ENCODE results near the gene SH3BP5L. TPM values are rescaled to one million over a fixed set of nuclear protein-coding genes. Genes with fewer than 3 reads are reported as not detected.

Gene SH3BP5L
- total and polyA plus RNA-seq, 2 of the 13 experiments (the other 11 are each of a cell fraction or from before 2014, with no cell fraction given) = 10.3 to 14.9 TPM

DNA sequence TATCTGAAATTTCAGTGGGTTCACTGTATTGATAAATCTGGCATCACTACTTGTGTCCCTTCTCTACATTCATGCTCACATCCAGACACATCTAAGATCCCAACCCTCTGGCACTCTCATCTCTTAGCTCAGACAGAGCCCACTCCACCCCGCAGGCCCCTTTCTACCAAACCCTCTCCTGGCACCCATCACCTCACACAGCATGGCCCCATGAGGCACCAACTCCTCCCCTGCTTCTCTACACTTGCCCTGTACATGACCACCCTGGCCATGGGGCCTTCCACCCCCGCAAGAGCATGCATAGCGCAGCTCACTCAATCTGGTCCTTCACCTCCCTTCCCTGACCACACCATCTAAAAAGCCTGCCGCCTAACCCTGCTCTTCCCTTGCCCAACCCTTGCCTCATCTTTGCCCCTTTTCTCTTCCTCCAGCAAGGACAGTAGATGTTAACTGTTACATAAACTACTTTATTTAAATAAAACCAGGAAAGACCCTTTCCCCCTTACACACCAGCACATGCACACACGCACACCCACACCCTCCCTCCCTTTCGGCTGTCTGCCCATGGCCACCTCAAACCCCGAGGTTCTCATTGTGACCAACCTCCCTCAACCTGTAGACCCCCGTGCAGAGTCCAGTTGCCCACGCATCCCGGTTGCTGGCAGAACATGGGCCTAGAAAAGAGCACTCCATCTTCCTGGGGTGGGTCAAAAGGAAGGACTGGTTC, 15.6 kb downstream of the SH3BP5L start:
- CTCF ChIA-PET (ENCODE audit: low intra/inter-chr PET ratio, low total read pairs) = no interaction called here

GRCh38 chr1:248808876-248809275, 16.8 kb downstream of the SH3BP5L start:
- Histone ChIP-seq H2AFZ (ENCODE audit: low read length) (no peak overlapping the region), H3K9ac (ENCODE audit: insufficient read depth, low read depth, low read length) (no peak overlapping the region), H3K4me2 (ENCODE audit: low read depth, low read length) (no peak overlapping the region), H3K4me3 (replicated peaks in 1 of 3; ENCODE audit: insufficient read depth in 1 of 3, low read depth in 2 of 3, low read length in 3 of 3) (no peak overlapping the region), H3K36me3 (replicated peaks in 1 of 2; ENCODE audit: control insufficient read depth in 1 of 2, insufficient read depth in 2 of 2, low read length in 2 of 2) (peaks cover 3 to 22% of the 10 kb centered on the region in 2 experiments; a peak in 3 of 5 replicates), H3K4me1 (ENCODE audit: insufficient read depth, low read length) (peaks cover 28% of the 10 kb centered on the region), H4K20me1 (ENCODE audit: insufficient read depth, low read length) (no peaks in the 10 kb centered on the region), H3K27ac (ENCODE audit: extremely low read length, insufficient read depth, low read length) (no peak overlapping the region), H3K79me2 (ENCODE audit: insufficient read depth, low read length) (no peaks in the 10 kb centered on the region), H3K27me3 (ENCODE audit: control insufficient read depth in 1 of 2, insufficient read depth in 2 of 2, low read length in 2 of 2) (no peaks in the 10 kb centered on the region; a peak in 1 of 5 replicates), H3K9me3 (ENCODE audit: low read length) (no peaks in the 10 kb centered on the region)
- DNase-seq (ENCODE audit: low spot score) = no peak
- in situ Hi-C loops (cut with HindIII; ENCODE audit: extremely low pct_ligation_motif_present, low pct_unique_long_range_greater_than_20kb) = no loop called here
- ATAC-seq = no peak
- TF ChIP-seq CC2D1A (CRISPR knock-in tag; IDR thresholded peaks at IDR 0.05) = no peak
- TF ChIP-seq ZNF678 (CRISPR knock-in tag; IDR thresholded peaks at IDR 0.05) = no peak
- TF ChIP-seq, protein P1, sequence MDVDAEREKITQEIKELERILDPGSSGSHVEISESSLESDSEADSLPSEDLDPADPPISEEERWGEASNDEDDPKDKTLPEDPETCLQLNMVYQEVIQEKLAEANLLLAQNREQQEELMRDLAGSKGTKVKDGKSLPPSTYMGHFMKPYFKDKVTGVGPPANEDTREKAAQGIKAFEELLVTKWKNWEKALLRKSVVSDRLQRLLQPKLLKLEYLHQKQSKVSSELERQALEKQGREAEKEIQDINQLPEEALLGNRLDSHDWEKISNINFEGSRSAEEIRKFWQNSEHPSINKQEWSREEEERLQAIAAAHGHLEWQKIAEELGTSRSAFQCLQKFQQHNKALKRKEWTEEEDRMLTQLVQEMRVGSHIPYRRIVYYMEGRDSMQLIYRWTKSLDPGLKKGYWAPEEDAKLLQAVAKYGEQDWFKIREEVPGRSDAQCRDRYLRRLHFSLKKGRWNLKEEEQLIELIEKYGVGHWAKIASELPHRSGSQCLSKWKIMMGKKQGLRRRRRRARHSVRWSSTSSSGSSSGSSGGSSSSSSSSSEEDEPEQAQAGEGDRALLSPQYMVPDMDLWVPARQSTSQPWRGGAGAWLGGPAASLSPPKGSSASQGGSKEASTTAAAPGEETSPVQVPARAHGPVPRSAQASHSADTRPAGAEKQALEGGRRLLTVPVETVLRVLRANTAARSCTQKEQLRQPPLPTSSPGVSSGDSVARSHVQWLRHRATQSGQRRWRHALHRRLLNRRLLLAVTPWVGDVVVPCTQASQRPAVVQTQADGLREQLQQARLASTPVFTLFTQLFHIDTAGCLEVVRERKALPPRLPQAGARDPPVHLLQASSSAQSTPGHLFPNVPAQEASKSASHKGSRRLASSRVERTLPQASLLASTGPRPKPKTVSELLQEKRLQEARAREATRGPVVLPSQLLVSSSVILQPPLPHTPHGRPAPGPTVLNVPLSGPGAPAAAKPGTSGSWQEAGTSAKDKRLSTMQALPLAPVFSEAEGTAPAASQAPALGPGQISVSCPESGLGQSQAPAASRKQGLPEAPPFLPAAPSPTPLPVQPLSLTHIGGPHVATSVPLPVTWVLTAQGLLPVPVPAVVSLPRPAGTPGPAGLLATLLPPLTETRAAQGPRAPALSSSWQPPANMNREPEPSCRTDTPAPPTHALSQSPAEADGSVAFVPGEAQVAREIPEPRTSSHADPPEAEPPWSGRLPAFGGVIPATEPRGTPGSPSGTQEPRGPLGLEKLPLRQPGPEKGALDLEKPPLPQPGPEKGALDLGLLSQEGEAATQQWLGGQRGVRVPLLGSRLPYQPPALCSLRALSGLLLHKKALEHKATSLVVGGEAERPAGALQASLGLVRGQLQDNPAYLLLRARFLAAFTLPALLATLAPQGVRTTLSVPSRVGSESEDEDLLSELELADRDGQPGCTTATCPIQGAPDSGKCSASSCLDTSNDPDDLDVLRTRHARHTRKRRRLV (CRISPR knock-in tag; IDR thresholded peaks at IDR 0.05) = no peak
- TF ChIP-seq SCMH1 (CRISPR knock-in tag; IDR thresholded peaks at IDR 0.05; ENCODE audit: borderline replicate concordance) = no peak
- TF ChIP-seq IKZF4 (CRISPR knock-in tag; IDR thresholded peaks at IDR 0.05; ENCODE audit: borderline replicate concordance, low read depth, not compliant biosample characterization) = no peak
- ChIA-PET CTCF (ENCODE audit: low intra/inter-chr PET ratio, low total read pairs) (interaction anchor here (2.6 to 3.6 kb wide), 2 partner anchors 186 to 190 kb away, joined by 23 to 33 read pairs; no protein-coding TSS in a partner anchor), POLR2A (no interaction called here)
- intact Hi-C loops (cut with micrococcal nuclease; ENCODE audit: unreplicated experiment) = loop anchor here (5.0 kb wide), 1 partner anchor 57 kb away; no protein-coding TSS in a partner anchor
- no peak for FAIRE-seq
- BruUV-seq (replicated peaks) = no TSS peak
- WGBS (ENCODE audit: low lambda C conversion rate) = 94% methylated on average over 9 of the region's 9 CpGs

More for the DNA sequence above, 15.6 kb downstream of the SH3BP5L start:
- Histone ChIP-seq H3K36me3 (replicated peaks in 1 of 2; ENCODE audit: control insufficient read depth in 1 of 2, insufficient read depth in 2 of 2, low read length in 2 of 2) (peaks cover 8 to 34% of the 10 kb centered on the region in 2 experiments; a peak in 4 of 5 replicates), H3K4me3 (replicated peaks in 1 of 3; ENCODE audit: insufficient read depth in 1 of 3, low read depth in 2 of 3, low read length in 3 of 3) (no peak overlapping the region), H3K4me2 (ENCODE audit: low read depth, low read length) (no peak overlapping the region), H3K27me3 (ENCODE audit: control insufficient read depth in 1 of 2, insufficient read depth in 2 of 2, low read length in 2 of 2) (no peaks in the 10 kb centered on the region; a peak in 1 of 5 replicates), H3K4me1 (ENCODE audit: insufficient read depth, low read length) (peaks cover 20% of the 10 kb centered on the region), H3K9me3 (ENCODE audit: low read length) (no peaks in the 10 kb centered on the region), H3K9ac (ENCODE audit: insufficient read depth, low read depth, low read length) (no peak overlapping the region), H3K79me2 (ENCODE audit: insufficient read depth, low read length) (no peaks in the 10 kb centered on the region), H3K27ac (ENCODE audit: extremely low read length, insufficient read depth, low read length) (no peak overlapping the region), H4K20me1 (ENCODE audit: insufficient read depth, low read length) (no peaks in the 10 kb centered on the region), H2AFZ (ENCODE audit: low read length) (no peak overlapping the region)
- no TSS peak for BruUV-seq (replicated peaks)
- ATAC-seq (no peak), FAIRE-seq (no peak), DNase-seq (ENCODE audit: low spot score) (no peak)
- POLR2A ChIA-PET = no interaction called here
- intact Hi-C loops (cut with micrococcal nuclease; ENCODE audit: unreplicated experiment) (loop anchor here (5.0 kb wide), 1 partner anchor 58 kb away; no protein-coding TSS in a partner anchor), in situ Hi-C loops (cut with HindIII; ENCODE audit: extremely low pct_ligation_motif_present, low pct_unique_long_range_greater_than_20kb) (no loop called here)
- TF ChIP-seq AGO2 (optimal IDR thresholded peaks at IDR 0.05; ENCODE audit: low read depth, low read length) (peak; percentile 33), STAT5B (CRISPR knock-in tag; IDR thresholded peaks at IDR 0.05) (no peak), ZBTB42 (CRISPR knock-in tag; IDR thresholded peaks at IDR 0.05) (no peak), STAG1 (CRISPR knock-in tag; IDR thresholded peaks at IDR 0.05) (no peak), RBM22 (optimal IDR thresholded peaks at IDR 0.05; ENCODE audit: low read length) (peak; percentile 23), ZEB1 (IDR thresholded peaks at IDR 0.05; ENCODE audit: insufficient replicate concordance, low read depth) (no peak), THYN1 (CRISPR knock-in tag; IDR thresholded peaks at IDR 0.05; ENCODE audit: borderline replicate concordance, low read depth) (no peak), GATAD2A (CRISPR knock-in tag; IDR thresholded peaks at IDR 0.05) (no peak), ZNF17 (CRISPR knock-in tag; IDR thresholded peaks at IDR 0.05) (no peak)
- 85% methylated on average over 10 of the region's 10 CpGs for WGBS (ENCODE audit: low lambda C conversion rate)
